NCI-H226 (cell line): ENCODE measurements around the gene ASTN2.

Source experiments
- DNase-seq: peaks from one replicate; pipeline ENCODE4 v3.0.0-alpha.2; 2015

ASTN2 gene

DNA sequence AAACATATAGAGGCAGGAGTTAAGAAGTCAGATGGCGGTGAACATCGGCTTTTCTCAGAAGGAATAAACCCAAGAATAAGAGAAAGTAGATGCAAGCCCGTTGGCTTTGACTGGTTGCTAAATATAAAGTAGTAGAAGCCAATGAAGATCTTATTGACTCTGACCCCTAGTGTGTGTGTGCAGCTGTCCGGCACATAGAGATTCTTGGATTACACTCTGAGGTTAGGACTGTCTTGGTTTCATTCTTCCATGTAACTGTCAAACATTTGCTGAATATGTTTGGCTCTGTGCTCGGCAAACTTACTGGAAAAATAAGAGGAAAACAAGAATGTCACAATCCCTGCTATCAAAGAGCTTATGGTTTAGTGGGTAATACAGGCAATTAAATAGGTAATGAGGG lies 54.9 kb downstream of the ASTN2 start:
- DNase-seq, result no peak

DNA sequence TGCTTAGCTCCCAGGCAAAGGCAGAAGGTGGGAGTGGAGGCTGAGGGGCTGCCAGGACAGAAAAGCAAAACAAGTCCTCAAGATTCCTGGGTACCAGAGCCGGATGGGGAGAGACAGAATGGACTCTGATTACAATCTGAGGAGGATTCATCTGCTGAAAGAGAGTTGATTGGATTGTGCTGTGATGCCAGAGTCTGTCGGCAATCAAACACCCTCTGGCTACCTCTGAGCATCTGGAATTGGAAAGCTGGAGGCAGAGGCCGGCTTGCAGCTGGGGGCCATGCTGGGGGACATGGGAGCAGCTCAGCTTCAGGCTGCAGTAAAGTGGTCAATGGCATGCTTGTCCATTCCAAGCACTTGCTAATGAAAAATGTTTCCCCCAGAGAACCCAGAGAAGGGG lies 59.3 kb downstream of the ASTN2 start:
- DNase-seq, result no peak

- DNase-seq, result no peak
Observed at GRCh38 chr9:117354997-117355396, 59.9 kb downstream of the ASTN2 start.

- DNase-seq, result no peak
Observed at GRCh38 chr9:117354244-117354847, 60.5 kb downstream of the ASTN2 start.

- no peak for DNase-seq
Observed at GRCh38 chr9:117344892-117345660, 69.8 kb downstream of the ASTN2 start.

DNA sequence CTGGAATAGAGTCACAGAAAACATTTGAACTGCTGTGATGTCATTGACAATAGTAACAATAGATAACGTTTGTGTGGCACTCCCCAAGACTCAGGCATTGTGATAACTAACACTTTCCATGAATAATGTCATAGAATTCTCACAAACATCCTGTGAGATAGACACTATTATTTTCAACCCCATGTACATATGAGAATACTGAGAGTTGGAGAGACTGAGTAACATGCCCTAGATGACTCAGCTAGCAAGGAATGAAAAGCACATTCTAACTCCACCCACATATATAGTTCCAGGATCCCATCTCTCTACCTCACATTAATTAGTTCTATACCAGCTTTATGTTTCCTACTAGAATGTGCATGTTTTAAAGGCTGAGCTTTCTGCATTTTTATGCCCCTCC lies 71.4 kb downstream of the ASTN2 start:
- no peak for DNase-seq

DNA sequence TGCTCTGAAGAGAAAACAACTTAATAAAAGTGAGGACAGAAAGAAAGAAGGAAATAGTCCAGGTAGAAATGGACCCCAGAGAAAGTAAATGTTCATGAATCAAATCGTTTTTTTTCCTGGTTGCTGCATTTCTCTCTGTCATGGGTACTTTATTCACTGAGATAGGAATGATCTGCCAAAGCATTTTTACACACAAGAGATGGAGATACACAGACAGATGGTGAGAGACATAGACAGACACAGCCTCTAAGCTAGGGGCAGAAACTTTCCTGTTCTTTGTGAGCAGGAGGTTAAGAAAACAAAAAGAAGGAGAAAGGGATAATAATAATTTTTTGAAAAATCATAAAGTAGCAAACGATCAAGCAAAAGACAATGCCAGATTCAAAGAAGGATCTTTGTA lies 73.7 kb downstream of the ASTN2 start:
- no peak for DNase-seq

GRCh38 chr9:117340422-117340821 lies 74.4 kb downstream of the ASTN2 start:
- DNase-seq, result no peak

DNA sequence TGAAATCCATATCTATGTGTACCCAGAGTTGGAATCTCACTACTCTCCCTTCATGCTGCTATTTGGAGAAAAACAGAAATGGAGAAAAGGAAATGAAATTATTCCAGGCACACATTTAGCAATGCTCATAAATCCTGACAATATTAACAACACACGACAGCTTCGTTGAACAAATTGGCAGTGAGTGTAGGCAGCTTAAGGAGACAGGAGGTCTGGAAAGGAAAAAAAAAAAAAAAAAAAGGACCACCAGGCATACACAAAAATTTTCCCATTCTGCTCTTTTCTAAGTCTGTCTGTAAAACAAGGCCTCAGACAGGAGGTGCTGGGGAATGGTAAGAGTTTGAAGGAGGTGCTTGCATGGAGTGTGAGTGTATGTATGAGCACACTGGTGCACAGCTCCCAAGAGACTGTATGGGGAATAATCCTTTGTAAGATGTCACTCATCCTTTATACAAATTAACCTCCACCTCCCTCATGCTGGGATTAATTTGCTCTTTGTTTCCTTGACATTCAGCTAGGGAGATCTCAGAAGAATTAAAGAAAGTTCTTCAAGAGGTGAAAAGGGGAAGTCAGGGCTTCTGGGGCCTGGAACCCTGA lies 78.9 kb downstream of the ASTN2 start:
- DNase-seq, result no peak

GRCh38 chr9:117334101-117334500 lies 80.8 kb downstream of the ASTN2 start:
- DNase-seq, result no peak

DNA sequence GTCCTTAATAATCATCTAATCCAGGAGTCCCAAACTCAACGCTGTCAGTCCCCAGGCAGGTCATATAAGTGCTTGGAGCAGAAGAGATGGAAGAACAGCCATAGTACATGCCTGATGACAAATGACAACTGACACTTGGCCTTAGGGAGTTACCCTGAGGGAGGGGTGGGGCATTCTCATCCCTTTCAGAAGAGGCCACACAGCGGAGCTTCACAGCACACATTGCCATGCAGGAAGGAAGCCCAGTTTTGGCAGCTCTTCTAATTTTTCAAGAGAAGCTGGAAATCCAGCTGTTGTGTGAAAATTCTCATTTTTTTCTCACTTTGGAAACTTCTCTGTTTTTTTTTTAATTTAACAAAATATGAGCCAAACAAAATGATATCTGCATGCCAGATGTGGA lies 89.0 kb downstream of the ASTN2 start:
- DNase-seq, result no peak

- DNase-seq, result no peak
Observed at GRCh38 chr9:117325110-117325731, 89.6 kb downstream of the ASTN2 start.

- DNase-seq, result no peak
Observed at GRCh38 chr9:117323390-117323789, 91.5 kb downstream of the ASTN2 start.

GRCh38 chr9:117317192-117317591 lies 97.7 kb downstream of the ASTN2 start:
- DNase-seq, result no peak

DNA sequence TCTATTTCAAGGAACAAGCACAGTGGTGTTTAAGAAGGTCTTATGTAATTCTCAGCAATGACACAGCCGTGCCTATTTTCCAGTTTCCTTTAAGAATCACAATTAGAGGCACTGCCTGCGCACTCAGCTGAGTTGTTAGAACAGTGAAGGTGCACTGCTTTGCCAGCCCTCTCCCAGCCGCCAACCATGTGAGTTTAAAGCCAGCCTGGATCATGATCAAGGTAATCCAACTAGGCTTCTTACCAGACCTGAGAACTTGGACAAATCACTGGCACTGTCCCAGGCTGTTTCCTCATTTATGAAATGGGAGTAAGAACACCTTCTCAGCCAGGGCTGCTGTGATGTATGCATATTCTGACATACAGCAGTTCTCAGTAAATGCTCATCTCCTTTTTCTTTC lies 99.6 kb downstream of the ASTN2 start:
- DNase-seq, result no peak

GRCh38 chr9:117313989-117314388 lies 100.9 kb downstream of the ASTN2 start:
- DNase-seq, result no peak

DNA sequence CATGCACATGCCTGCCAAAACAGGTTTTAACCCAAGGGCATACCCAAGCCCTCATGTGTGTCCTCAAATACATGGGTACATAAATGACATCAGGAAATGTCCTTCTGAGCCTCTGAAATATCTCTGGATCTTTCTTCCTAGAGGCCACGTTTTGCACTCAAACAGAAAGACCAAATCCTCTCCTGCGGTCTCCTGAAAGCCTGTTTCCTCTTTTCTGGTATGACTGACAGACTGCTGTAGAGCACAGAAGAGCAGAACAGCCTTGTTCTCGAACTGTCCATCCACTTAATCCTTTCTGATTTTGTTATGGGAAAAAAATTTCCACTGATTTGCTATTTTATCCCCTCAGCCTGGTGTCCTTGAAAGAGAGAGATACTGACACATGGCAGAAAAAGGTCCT lies 107.2 kb downstream of the ASTN2 start:
- no peak for DNase-seq

DNA sequence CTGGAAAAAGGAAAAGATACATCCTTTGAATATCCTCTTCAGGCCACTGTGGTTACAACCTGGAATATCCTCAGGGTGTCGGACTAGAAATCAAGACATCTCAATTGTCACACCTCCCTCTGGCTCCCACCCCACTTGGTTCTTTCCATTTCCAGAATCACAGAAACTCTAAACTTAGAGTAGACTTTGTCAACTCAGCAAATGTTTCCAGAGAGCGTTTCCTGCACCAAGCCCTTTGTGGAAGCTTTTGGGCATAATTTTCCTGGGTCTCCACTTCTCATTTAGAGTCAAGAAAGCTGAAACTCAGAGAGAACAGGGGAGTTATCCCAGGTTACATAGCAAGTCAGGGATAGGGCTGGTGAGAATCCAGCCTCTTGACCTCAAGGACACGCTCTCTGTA lies 108.8 kb downstream of the ASTN2 start:
- no peak for DNase-seq

DNA sequence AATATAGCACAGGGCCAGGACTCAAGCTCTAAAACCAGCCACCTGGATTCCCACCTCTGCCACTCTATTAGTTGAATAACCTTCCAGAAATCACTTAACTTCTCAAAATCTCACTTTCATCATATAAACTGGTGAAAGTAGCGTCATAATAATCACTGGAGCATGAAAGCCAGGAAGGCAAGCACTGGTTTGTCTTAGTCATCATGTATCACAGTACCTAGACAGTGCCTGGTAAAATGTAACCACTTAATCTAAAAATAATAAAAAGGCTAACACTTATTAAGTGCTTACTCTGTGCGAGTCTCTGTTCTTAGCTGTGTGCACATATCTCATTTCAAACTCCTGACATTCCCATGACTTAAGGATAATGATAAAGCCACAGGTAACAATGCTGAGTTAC lies 109.4 kb downstream of the ASTN2 start:
- DNase-seq, result no peak

GRCh38 chr9:117304549-117304948 lies 110.3 kb downstream of the ASTN2 start:
- DNase-seq, result no peak

GRCh38 chr9:117303643-117304230 lies 111.1 kb downstream of the ASTN2 start:
- DNase-seq, result no peak

- DNase-seq, result no peak
Observed at GRCh38 chr9:117302487-117302886, 112.4 kb downstream of the ASTN2 start.

DNA sequence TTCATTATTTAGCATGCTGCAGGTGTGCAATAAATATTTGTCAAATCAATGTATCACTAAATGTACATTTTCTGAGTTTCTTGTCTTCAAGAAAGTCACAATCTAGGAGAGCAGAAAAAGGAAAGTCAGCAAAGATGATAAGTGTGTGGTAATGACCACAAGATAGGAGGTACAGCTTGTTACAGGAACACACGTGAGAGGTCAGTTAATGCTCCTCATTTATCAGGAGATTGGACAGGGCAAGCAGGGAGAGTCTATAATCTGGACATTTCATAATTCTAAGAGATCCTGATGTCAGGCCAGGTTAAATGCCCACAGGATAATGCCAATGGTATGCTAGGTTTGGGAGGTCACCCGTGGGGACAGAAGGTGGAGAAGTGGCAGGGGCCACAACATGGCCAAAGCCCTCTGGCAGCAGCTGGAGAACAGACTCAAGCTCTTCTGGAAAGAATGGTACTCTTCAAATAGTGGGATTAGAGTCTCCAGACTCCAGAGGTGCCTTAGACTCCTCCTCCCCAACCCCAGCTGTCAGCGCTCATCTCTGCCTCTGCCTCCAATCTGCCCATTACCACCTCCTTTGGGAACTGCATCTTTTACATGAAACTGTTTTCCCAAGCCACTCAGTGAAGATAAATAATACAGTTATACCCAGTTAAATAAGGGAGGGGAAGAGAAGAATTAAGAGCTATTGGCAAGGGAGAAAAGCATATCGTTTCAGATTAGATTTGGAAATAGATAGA lies 114.3 kb downstream of the ASTN2 start:
- DNase-seq, result no peak
